HG02852 (cell line): ENCODE data around the gene UTS2B.
A peak's percentile ranks its signal among the peaks of the same experiment; 100 is the strongest.

ENCODE experiments used
- ATAC-seq: cut with Tn5 transposase; IDR thresholded peaks from one replicate; pipeline ENCODE4 v1.9.1; 2021; ENCODE audit warnings: mild to moderate bottlenecking, moderate library complexity; ENCODE audit not compliant: unreplicated experiment

UTS2B gene

DNA sequence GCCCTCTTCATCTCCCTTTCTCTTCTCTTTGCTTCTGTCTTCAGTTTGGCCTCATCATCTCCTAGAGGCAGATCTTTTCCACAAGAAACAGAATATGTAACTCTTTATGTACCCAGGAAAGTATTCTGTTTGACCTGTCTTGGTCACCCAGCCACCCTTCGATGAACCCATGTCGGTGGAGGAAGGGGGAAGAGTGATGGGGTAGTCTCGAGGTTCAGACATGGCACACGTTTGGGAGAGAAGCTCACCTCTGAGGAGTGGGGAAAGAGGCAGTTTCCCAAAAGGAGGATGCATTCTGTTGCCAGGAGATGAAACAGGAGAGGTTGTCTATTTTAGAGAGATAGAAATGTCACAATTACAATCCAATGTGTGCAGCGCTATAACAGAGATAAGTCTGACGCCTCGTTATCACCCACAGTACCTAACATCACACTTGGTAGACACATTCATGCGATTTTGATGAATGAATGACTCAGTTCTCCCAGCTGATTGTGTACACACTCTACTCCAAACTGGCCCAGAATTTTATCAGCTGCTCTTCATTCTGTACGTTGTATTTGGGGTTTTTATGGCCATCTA, 1.9 kb downstream of the UTS2B start:
- no peak for ATAC-seq

GRCh38 chr3:191327526-191327925, 2.8 kb downstream of the UTS2B start:
- ATAC-seq: no peak

- ATAC-seq: no peak
These were observed 5.4 kb downstream of the UTS2B start for GRCh38 chr3:191324936-191325335.

GRCh38 chr3:191321019-191321767, 9.1 kb downstream of the UTS2B start:
- ATAC-seq: no peak

GRCh38 chr3:191320316-191320715, 10.0 kb downstream of the UTS2B start:
- ATAC-seq: no peak

DNA sequence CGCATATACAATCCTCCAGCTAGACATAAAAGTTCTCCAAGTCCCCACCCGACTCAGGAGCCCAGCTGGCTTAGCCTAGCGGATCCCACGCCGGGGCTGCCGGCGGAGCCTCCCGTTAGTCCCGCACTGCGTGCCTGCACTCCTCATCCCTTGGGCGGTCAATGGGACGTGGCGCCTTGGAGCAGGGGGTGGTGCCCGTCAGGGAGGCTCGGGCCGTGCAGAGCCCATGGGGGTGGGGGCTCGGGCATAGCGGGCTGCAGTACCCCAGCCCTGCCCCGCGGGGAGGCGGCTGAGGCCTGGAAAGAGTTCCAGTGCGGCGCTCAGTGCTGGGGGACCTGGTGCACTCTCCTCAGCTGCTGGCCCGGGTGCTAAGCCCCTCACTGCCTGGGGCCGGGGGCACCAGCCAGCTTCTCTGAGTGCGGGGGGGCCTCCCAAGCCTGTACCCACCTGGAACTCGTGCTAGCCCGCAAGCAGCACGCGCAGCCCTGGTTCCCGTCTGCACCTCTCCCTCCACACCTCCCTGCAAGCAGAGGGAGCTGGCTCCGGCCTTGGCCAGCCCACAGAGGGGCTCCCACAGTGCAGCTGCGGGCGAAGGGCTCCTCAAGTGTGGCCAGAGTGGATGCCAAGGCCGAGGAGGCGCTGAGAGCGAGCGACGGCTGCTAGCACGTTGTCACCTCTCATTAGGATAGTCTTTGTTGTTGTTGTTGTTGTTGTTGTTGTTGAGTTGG, 13.3 kb downstream of the UTS2B start:
- no peak for ATAC-seq

- ATAC-seq: no peak
These were observed 16.1 kb downstream of the UTS2B start for GRCh38 chr3:191314109-191314728.

DNA sequence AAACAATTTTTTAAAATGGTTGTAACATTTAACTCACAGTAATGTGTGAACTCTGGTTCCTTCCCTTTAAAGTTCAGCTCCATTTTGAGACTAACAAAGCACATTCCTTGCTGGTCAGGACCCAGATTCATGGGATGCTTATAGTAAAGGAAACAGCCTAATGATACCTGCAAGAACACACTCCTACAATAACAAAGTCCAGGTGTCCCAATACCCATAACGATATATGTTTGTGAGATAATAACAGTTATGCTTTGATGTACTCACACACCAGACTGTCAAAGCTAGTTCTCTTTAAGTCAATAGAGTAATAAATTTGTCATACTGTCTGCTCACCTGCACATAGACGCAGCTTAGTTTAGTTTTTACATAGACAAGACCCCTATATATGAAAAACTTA, 17.0 kb downstream of the UTS2B start:
- ATAC-seq: no peak

DNA sequence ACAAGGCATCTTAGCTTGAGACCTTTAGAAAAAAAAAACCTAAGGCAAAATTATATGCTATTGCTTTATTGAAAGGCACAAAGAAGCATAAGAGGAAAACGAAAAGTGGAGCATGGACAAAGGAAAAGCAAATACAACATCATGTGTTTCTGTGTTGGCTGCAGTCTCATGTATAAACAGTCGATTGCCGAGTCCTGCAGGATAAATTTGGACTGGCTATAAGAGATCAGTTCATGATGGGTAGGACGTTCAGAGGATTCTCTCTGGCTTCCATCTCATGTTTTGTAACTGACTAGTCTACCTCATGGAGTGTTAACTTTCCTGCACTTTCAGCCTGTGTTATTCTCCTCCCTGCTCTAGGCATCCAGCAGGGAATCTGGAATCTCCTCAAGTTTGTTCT, 23.0 kb downstream of the UTS2B start:
- ATAC-seq: no peak

- no peak for ATAC-seq
These were observed 23.9 kb downstream of the UTS2B start for GRCh38 chr3:191306428-191306827.

DNA sequence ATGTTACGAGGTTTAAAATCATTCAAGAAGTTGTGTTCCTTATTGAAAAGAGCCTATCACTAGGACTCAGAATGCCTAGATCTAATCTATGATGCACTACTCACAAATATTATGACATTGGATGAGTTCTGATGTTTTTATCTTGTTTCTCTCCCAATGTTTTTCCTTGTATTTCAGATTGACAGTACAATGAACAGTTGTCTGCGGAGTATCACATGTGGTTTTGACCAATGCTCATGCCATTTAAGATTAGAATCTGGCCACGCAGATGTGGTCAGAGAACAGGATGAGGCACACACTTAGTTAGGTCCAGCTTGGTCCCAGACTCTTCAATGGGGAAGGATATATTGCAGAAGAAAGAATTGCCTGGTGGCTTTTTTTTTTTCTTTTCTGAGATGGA, 26.7 kb downstream of the UTS2B start:
- no peak for ATAC-seq

- no peak for ATAC-seq
These were observed 27.9 kb downstream of the UTS2B start for GRCh38 chr3:191302451-191302850.

GRCh38 chr3:191301782-191302411, 28.4 kb downstream of the UTS2B start:
- ATAC-seq: no peak

GRCh38 chr3:191301017-191301416, 29.3 kb downstream of the UTS2B start:
- peak; percentile 71 for ATAC-seq

DNA sequence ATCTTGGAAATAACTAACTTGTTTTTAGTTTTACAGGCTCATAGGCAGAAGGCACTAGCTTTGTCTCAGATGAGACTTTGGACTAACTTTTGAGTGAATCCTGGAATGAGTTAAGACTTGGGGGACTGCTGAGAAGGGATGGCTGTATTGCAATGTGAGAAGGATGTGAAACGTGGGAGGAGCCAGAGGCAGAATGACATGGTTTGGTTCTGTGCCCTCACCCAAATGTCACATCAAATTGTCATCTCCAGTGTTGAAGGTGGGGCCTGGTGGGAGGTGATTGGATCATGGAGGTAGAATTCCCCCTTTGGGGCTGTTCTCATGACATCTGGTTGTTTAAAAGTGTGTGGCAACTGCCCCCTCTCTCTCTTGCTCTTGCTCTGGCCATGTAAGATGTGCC, 29.9 kb downstream of the UTS2B start:
- ATAC-seq: no peak

- ATAC-seq: no peak
These were observed 31.5 kb downstream of the UTS2B start for GRCh38 chr3:191298846-191299245.

DNA sequence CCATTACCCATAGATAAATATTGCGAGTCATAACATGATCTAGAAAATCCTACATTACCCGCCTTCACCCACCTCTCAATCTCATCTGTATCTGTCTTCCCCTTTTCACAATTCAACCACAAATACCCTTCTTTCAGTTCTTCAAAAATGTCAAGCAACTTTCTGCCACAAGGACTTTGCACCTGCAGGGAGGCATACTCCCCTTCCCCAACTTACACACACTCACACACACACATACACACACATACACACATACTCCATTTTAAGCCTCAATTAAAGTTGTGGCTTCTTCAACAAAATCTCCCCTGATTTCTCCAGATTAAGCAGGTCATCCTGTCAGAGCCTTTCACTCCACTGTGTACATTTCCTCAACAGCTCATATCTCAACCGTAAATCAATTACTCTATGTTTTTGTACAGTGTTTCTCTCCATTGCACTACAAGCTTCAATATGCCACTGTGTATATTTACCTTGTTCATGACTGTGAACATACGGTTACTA, 34.2 kb downstream of the UTS2B start:
- ATAC-seq: peak; percentile 88

DNA sequence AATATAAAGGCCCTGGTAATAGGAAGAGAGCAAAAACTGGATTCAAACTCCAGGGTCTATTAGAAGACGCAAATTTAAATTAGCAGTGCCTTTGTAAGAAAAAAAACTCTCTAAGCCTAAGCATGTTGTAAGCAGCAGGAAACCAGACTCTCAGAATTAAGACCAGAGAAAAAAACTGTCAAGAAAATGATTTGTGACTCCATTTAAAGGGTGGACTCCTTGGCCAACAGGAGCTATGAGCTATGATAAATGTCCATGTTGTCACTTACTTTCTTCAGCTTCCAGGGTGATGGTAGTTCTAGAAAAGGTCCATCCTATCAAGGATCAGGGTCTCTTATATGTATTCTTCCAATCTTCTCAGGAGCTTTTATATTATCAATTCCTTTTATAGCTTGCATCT, 36.0 kb downstream of the UTS2B start:
- ATAC-seq: no peak

GRCh38 chr3:191292243-191293015, 37.9 kb downstream of the UTS2B start:
- no peak for ATAC-seq

DNA sequence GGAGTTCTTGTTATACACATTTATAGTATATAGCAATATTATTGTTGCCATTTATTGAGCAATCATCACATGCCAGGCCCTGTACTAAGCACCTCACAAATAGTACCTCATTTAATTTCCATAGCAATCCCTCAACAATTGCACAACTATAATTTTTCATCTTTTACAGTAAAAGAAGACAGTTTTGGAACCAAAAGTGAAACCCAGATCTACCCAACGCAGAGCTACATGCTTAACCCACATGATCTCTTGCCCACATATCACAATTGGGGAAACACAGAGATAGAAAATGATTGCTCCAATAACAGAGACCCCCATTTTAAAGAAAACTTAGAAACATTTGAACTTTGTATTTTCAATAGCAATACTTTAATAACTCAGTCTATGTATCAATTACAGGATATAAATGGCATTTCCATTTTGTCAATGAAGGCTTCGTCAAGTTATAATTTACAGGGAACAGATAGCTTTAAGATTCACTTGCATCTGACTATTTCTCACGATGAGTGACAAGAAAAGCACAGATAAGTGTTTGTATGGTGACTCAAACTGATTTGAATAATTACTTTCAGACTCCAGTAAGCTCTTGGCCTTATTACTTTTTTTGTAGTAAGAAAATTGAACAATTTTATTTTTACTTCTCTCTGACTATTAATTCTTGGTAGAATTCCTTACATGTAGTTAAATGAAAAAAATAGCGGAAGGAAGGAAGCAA, 39.9 kb downstream of the UTS2B start:
- ATAC-seq: peak; percentile 88
